Esophagus muscularis mucosa (tissue), 3 donors: ENCODE measurements around the gene IPO11.

ENCODE experiments used
- CTCF ChIP-seq, 3 experiments: fragments of 200-600 bp in 2 of 3; fragments of 450-650 bp in 1 of 3; sonication (generic) in 2 of 3; IDR thresholded peaks; one replicate each; pipeline ENCODE4 v1.5.1; 2017 to 2019; ENCODE audit warnings: antibody characterized with exemption in 3 of 3, mild to moderate bottlenecking in 2 of 3, moderate library complexity in 1 of 3
- POLR2A ChIP-seq: fragments of 450-650 bp; IDR thresholded peaks from one replicate; pipeline ENCODE4 v1.6.1; 2017; ENCODE audit warnings: antibody characterized with exemption, moderate library complexity, mild to moderate bottlenecking, low read depth

GRCh38 chr5:62590387-62590786 is 177.8 kb downstream of the IPO11 start:
- TF ChIP-seq POLR2A (no peak), CTCF (IDR thresholded peaks at IDR 0.05) (no peak)
